M059J (cell line): ENCODE data around the gene UNC5CL. TPM values are rescaled to one million over a fixed set of nuclear protein-coding genes. Genes with fewer than 3 reads are reported as not detected.

Experiments used
- DNase-seq: peaks from one replicate; pipeline ENCODE4 v3.0.0-alpha.2; 2012; ENCODE audit warnings: low read depth
- total RNA-seq: library from RNA; depleted of rRNA; stranded (reverse); fragments of >200 nt; shearing (Covaris generic); gene quantifications from 2 replicates; pipeline ENCODE4 v1.2.3, GENCODE V29; 2014; rRNA removed

UNC5CL gene
- total RNA-seq = 0.02 and 0.20 TPM in 2 replicates

- DNase-seq = peak; percentile 60
These were observed at the start of gene UNC5CL for GRCh38 chr6:41039060-41039998. UNC5CL (minus strand) TSS chr6:41039221; CDS start chr6:41035074, 4,147 bp downstream.

- DNase-seq = no peak
These were observed 49.4 kb upstream of the UNC5CL start for GRCh38 chr6:41088451-41088850.

GRCh38 chr6:41085182-41085581, 46.2 kb upstream of the UNC5CL start:
- DNase-seq = no peak

GRCh38 chr6:41083072-41083471, 44.1 kb upstream of the UNC5CL start:
- DNase-seq = no peak

- DNase-seq = no peak
These were observed 41.6 kb upstream of the UNC5CL start for GRCh38 chr6:41080621-41081020.

GRCh38 chr6:41079080-41079479, 40.1 kb upstream of the UNC5CL start:
- no peak for DNase-seq

GRCh38 chr6:41078101-41078500, 39.1 kb upstream of the UNC5CL start:
- no peak for DNase-seq

GRCh38 chr6:41077536-41077935, 38.5 kb upstream of the UNC5CL start:
- no peak for DNase-seq

- DNase-seq = no peak
These were observed 36.9 kb upstream of the UNC5CL start for GRCh38 chr6:41075651-41076626.

- DNase-seq = no peak
These were observed 35.8 kb upstream of the UNC5CL start for GRCh38 chr6:41074692-41075436.

GRCh38 chr6:41073968-41074691, 35.1 kb upstream of the UNC5CL start:
- peak; percentile 20 for DNase-seq

GRCh38 chr6:41073203-41073967, 34.4 kb upstream of the UNC5CL start:
- peak; percentile 86 for DNase-seq

- peak; percentile 99 for DNase-seq
These were observed 33.8 kb upstream of the UNC5CL start, which contains the start of gene NFYA for GRCh38 chr6:41072836-41073202. NFYA (plus strand) TSS chr6:41072974; CDS start chr6:41079090, 6,116 bp downstream.

GRCh38 chr6:41071923-41072835, 33.2 kb upstream of the UNC5CL start, which contains the start of gene OARD1:
OARD1 (minus strand) TSS chr6:41072356; CDS start chr6:41071634, 722 bp downstream.
- peak; percentile 99 for DNase-seq

- no peak for DNase-seq
These were observed 32.5 kb upstream of the UNC5CL start for GRCh38 chr6:41071501-41071922.

GRCh38 chr6:41066867-41067304, 27.9 kb upstream of the UNC5CL start:
- DNase-seq = peak; percentile 80

- no peak for DNase-seq
These were observed 26.6 kb upstream of the UNC5CL start for GRCh38 chr6:41065550-41066026.

- DNase-seq = no peak
These were observed 25.8 kb upstream of the UNC5CL start for GRCh38 chr6:41064841-41065240.
